Lower leg skin (tissue), 4 donors: Measurements from ENCODE around the gene PIEZO2. TPM values are rescaled to one million over a fixed set of nuclear protein-coding genes. Genes with fewer than 3 reads are reported as not detected.

Source experiments
- DNase-seq, 2 donors: peaks; one replicate each; pipeline ENCODE4 v3.0.0-alpha.2; 2019; ENCODE audit warnings: low spot score in 2 of 2
- H3K4me3 ChIP-seq: fragments of 200-600 bp; sonication (generic); 2 replicates; pipeline ENCODE4 v1.5.1; 2017; ENCODE audit warnings: mild to moderate bottlenecking, low read depth; ENCODE audit not compliant: poor library complexity, severe bottlenecking
- POLR2A ChIP-seq, 2 donors: fragments of 450-650 bp; IDR thresholded peaks; one replicate each; pipeline ENCODE4 v1.6.1; 2016 to 2017; ENCODE audit warnings: antibody characterized with exemption in 2 of 2, mild to moderate bottlenecking in 1 of 2, moderate library complexity in 1 of 2
- WGBS, 2 donors: methylation state at CpG; one replicate each; pipeline ENCODE4 v1.1.5; 2018; 5-methylcytosine and 5-hydroxymethylcytosine counted together
- intact Hi-C: fragments of 100-400 bp; cut with DNase I; formaldehyde crosslinking; loops from one replicate; pipeline ENCODE4 v1.15.0; 2023; ENCODE audit warnings: low total_unique reads
- total RNA-seq, 4 donors: library from RNA; depleted of rRNA; stranded (reverse); fragments of >200 nt; gene quantifications; one replicate each; pipeline ENCODE4 v1.1.0, GENCODE V29; 2016
- TF ChIP-seq, protein P1 (sequence below), 3 donors: fragments of 450-650 bp; IDR thresholded peaks; one replicate each; pipeline ENCODE4 v1.5.1; 2016; ENCODE audit warnings: antibody characterized with exemption in 3 of 3, mild to moderate bottlenecking in 3 of 3, moderate library complexity in 2 of 3

Gene PIEZO2
- total RNA-seq, 4 donors from 2014 or later = 0.30 to 1.8 (median 0.64) TPM

GRCh38 chr18:11051462-11051861 lies 97.9 kb downstream of the PIEZO2 start:
- DNase-seq = no peak
- TF ChIP-seq, protein P1, sequence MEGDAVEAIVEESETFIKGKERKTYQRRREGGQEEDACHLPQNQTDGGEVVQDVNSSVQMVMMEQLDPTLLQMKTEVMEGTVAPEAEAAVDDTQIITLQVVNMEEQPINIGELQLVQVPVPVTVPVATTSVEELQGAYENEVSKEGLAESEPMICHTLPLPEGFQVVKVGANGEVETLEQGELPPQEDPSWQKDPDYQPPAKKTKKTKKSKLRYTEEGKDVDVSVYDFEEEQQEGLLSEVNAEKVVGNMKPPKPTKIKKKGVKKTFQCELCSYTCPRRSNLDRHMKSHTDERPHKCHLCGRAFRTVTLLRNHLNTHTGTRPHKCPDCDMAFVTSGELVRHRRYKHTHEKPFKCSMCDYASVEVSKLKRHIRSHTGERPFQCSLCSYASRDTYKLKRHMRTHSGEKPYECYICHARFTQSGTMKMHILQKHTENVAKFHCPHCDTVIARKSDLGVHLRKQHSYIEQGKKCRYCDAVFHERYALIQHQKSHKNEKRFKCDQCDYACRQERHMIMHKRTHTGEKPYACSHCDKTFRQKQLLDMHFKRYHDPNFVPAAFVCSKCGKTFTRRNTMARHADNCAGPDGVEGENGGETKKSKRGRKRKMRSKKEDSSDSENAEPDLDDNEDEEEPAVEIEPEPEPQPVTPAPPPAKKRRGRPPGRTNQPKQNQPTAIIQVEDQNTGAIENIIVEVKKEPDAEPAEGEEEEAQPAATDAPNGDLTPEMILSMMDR (IDR thresholded peaks at IDR 0.05) = no peak
- TF ChIP-seq POLR2A (IDR thresholded peaks at IDR 0.05) = no peak
- WGBS, 2 donors = 96 to 97% methylated on average over 3 of the region's 3 CpGs
- intact Hi-C loops = no loop called here
- H3K4me3 ChIP-seq = no peak overlapping the region

- intact Hi-C loops = no loop called here
- 79 to 84% methylated on average over 2 of the region's 2 CpGs for WGBS, 2 donors
- DNase-seq = no peak
- H3K4me3 ChIP-seq = no peak overlapping the region
- TF ChIP-seq, protein P1 (IDR thresholded peaks at IDR 0.05) = no peak
- TF ChIP-seq POLR2A (IDR thresholded peaks at IDR 0.05) = no peak
These were observed 98.4 kb downstream of the PIEZO2 start for GRCh38 chr18:11050966-11051365.

GRCh38 chr18:11047817-11048216 lies 101.6 kb downstream of the PIEZO2 start:
- TF ChIP-seq, protein P1 (IDR thresholded peaks at IDR 0.05) = no peak
- no peak for TF ChIP-seq POLR2A (IDR thresholded peaks at IDR 0.05)
- intact Hi-C loops = loop anchor here (10.0 kb wide), 1 partner anchor 193 kb away; no protein-coding TSS in a partner anchor
- DNase-seq = no peak
- WGBS, 2 donors = 77 to 85% methylated on average over 5 of the region's 5 CpGs
- H3K4me3 ChIP-seq = no peak overlapping the region

DNA sequence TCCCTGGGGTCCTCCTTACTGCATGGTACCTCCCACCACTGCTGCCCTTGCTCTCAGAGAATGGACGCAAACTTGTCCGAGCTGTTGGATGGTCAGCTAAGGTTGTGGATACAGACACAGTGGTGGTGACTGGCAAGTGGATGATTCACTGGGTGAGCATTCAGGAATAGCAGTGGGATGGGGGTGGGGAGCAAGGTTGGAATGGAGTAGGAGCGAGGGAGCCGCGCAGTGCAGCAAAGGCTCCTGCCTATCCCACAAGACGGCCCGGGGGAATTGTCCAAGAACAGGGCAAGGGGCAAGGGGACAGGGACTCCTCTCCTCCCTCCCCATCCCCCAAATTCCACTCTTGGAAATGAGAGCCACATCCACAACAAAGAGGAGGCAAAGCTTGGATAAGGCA lies 102.2 kb downstream of the PIEZO2 start:
- no peak overlapping the region for H3K4me3 ChIP-seq
- WGBS, 2 donors = 80 to 88% methylated on average over 7 of the region's 7 CpGs
- no peak for DNase-seq
- TF ChIP-seq POLR2A (IDR thresholded peaks at IDR 0.05) = no peak
- TF ChIP-seq, protein P1 (IDR thresholded peaks at IDR 0.05) = no peak
- intact Hi-C loops = loop anchor here (10.0 kb wide), 1 partner anchor 192 kb away; no protein-coding TSS in a partner anchor

DNA sequence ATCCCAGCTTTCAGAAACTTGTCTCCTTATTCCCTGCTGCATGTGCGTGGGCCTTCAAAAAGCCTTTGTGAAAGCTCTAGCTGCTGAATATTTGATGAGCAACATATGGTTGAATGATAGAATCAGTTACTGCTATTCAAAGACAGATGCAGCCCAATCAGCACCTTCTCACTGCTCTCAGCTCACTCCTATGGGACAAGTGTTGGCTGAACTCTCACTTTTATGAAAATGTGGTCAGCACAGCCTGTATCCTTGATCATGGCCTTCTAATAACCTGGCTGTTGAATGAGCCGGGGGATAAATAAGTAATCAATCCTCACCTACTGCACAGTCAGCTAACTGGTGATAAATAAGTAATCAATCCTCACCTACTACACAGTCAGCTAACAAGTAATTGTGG lies 103.2 kb downstream of the PIEZO2 start:
- no peak overlapping the region for H3K4me3 ChIP-seq
- TF ChIP-seq, protein P1 (IDR thresholded peaks at IDR 0.05) = no peak
- no peak for TF ChIP-seq POLR2A (IDR thresholded peaks at IDR 0.05)
- WGBS, 2 donors = 89% methylated on average over 2 of the region's 2 CpGs
- intact Hi-C loops = loop anchor here (10.0 kb wide), 1 partner anchor 191 kb away; no protein-coding TSS in a partner anchor
- DNase-seq = no peak

- WGBS, 2 donors = 78 to 87% methylated on average over 7 of the region's 7 CpGs
- no peak overlapping the region for H3K4me3 ChIP-seq
- intact Hi-C loops = loop anchor here (10.0 kb wide), 1 partner anchor 189 kb away; no protein-coding TSS in a partner anchor
These were observed 105.7 kb downstream of the PIEZO2 start for GRCh38 chr18:11043694-11044093.

More at GRCh38 chr18:11043694-11044093, 105.7 kb downstream of the PIEZO2 start:
- no peak for DNase-seq
- TF ChIP-seq POLR2A (IDR thresholded peaks at IDR 0.05) = no peak
- TF ChIP-seq, protein P1 (IDR thresholded peaks at IDR 0.05) = no peak
